Activated CD8-positive, alpha-beta T cell treated with anti-CD3 and anti-CD28 coated beads for 36 hours (primary cell): Measurements from ENCODE around the gene SYCE1. TPM values are rescaled to one million over a fixed set of nuclear protein-coding genes. Genes with fewer than 3 reads are reported as not detected.

Source experiments
- ATAC-seq: fragments of 200-7000 bp; cut with Tn5 transposase; one replicate; pipeline ENCODE4 v1.10.0; 2021; ENCODE audit warnings: mild to moderate bottlenecking, moderate library complexity
- CTCF ChIA-PET: fragments of 350-600 bp; sonication (Branson Sonifier 250); formaldehyde crosslinking; loops from one replicate; lab custom pipeline; 2021; ENCODE audit warnings: antibody characterized with exemption; lab: Charles Lee
- POLR2A ChIA-PET: fragments of 350-600 bp; sonication (Branson Sonifier 250); formaldehyde crosslinking; loops from one replicate; lab custom pipeline; 2021; ENCODE audit warnings: antibody characterized with exemption; lab: Charles Lee
- DNase-seq: peaks from one replicate; pipeline ENCODE4 v3.0.0-alpha.2; 2020
- H3K27ac Mint-ChIP-seq: one replicate; pipeline ENCODE4 v1.8.0; 2021; ENCODE audit warnings: mild to moderate bottlenecking, mixed read lengths
- H3K27me3 Mint-ChIP-seq: one replicate; pipeline ENCODE4 v1.8.0; 2021; ENCODE audit warnings: mixed read lengths
- H3K36me3 Mint-ChIP-seq: one replicate; pipeline ENCODE4 v1.8.0; 2021; ENCODE audit warnings: low read depth, mixed read lengths
- H3K4me1 Mint-ChIP-seq: one replicate; pipeline ENCODE4 v1.8.0; 2021; ENCODE audit warnings: low read depth, mixed read lengths
- H3K4me3 Mint-ChIP-seq: one replicate; pipeline ENCODE4 v1.8.0; 2021; ENCODE audit warnings: mild to moderate bottlenecking, moderate library complexity, mixed read lengths
- H3K9me3 Mint-ChIP-seq: one replicate; pipeline ENCODE4 v1.8.0; 2021; ENCODE audit warnings: mixed read lengths
- CTCF ChIP-seq: fragments of 200-600 bp; IDR thresholded peaks from one replicate; pipeline ENCODE4 v1.8.0; 2022; ENCODE audit warnings: antibody characterized with exemption, mild to moderate bottlenecking
- intact Hi-C: fragments of 100-400 bp; cut with micrococcal nuclease; formaldehyde crosslinking; loops from one replicate; pipeline ENCODE4 v1.10.0; 2022
- total RNA-seq, 2 experiments: library from RNA; stranded (reverse); gene quantifications; one replicate each; pipeline ENCODE4 v1.2.3, GENCODE V29; 2021

SYCE1 gene
- total RNA-seq, 2 experiments from 2014 or later = not detected

- Mint-ChIP-seq H3K4me3 (no peak overlapping the region), H3K27me3 (peaks cover 7% of the 10 kb centered on the region), H3K27ac (no peak overlapping the region), H3K9me3 (no peaks in the 10 kb centered on the region), H3K4me1 (no peaks in the 10 kb centered on the region), H3K36me3 (no peaks in the 10 kb centered on the region)
- TF ChIP-seq CTCF = no peak
- DNase-seq (no peak), ATAC-seq (no peak)
- ChIA-PET POLR2A (no interaction called here), CTCF (no interaction called here)
- intact Hi-C loops = no loop called here
These were observed 2.4 kb upstream of the SYCE1 start for GRCh38 chr10:133567609-133568286.

- H3K4me1 Mint-ChIP-seq = no peaks in the 10 kb centered on the region
- H3K27ac Mint-ChIP-seq = no peak overlapping the region
- peaks cover 7% of the 10 kb centered on the region for H3K27me3 Mint-ChIP-seq
- CTCF ChIA-PET = no interaction called here
- no peak for TF ChIP-seq CTCF
- ATAC-seq = no peak
- DNase-seq = no peak
- intact Hi-C loops = no loop called here
- no peaks in the 10 kb centered on the region for H3K36me3 Mint-ChIP-seq
- H3K4me3 Mint-ChIP-seq = no peak overlapping the region
- POLR2A ChIA-PET = no interaction called here
- H3K9me3 Mint-ChIP-seq = no peaks in the 10 kb centered on the region
These were observed 1.7 kb upstream of the SYCE1 start for GRCh38 chr10:133567119-133567518.

GRCh38 chr10:133564816-133565215, 567 bp downstream of the SYCE1 start:
- TF ChIP-seq CTCF = no peak
- intact Hi-C loops = no loop called here
- ATAC-seq (no peak), DNase-seq (no peak)
- peaks cover 7% of the 10 kb centered on the region for H3K27me3 Mint-ChIP-seq
- H3K36me3 Mint-ChIP-seq = no peaks in the 10 kb centered on the region
- no peaks in the 10 kb centered on the region for H3K4me1 Mint-ChIP-seq
- ChIA-PET CTCF (no interaction called here), POLR2A (no interaction called here)
- no peak overlapping the region for H3K27ac Mint-ChIP-seq
- H3K9me3 Mint-ChIP-seq = no peaks in the 10 kb centered on the region
- no peak overlapping the region for H3K4me3 Mint-ChIP-seq

- Mint-ChIP-seq H3K36me3 (no peaks in the 10 kb centered on the region), H3K27ac (no peak overlapping the region), H3K9me3 (no peaks in the 10 kb centered on the region), H3K4me3 (no peak overlapping the region), H3K4me1 (no peaks in the 10 kb centered on the region), H3K27me3 (peaks cover 11% of the 10 kb centered on the region)
- intact Hi-C loops = no loop called here
- no peak for DNase-seq
- ChIA-PET CTCF (no interaction called here), POLR2A (no interaction called here)
- TF ChIP-seq CTCF = no peak
- ATAC-seq = no peak
These were observed 6.2 kb downstream of the SYCE1 start for GRCh38 chr10:133559216-133559615.

- no peaks in the 10 kb centered on the region for H3K36me3 Mint-ChIP-seq
- CTCF ChIA-PET = interaction anchor here (0.9 kb wide), 1 partner anchor 228 kb away, joined by 3 read pairs; no protein-coding TSS in a partner anchor
These were observed 8.0 kb downstream of the SYCE1 start for GRCh38 chr10:133557381-133557780.

More at GRCh38 chr10:133557381-133557780, 8.0 kb downstream of the SYCE1 start:
- POLR2A ChIA-PET = no interaction called here
- Mint-ChIP-seq H3K27me3 (peaks cover 11% of the 10 kb centered on the region), H3K4me3 (no peak overlapping the region), H3K4me1 (no peaks in the 10 kb centered on the region), H3K27ac (no peak overlapping the region), H3K9me3 (no peaks in the 10 kb centered on the region)
- ATAC-seq = no peak
- TF ChIP-seq CTCF = no peak
- intact Hi-C loops = no loop called here
- no peak for DNase-seq
